GM06990 (cell line): Measurements from ENCODE around the gene SSH2.
A peak's percentile ranks its signal among the peaks of the same experiment; 100 is the strongest.

Experiments
- DNase-seq: peaks from one replicate; pipeline ENCODE4 v3.0.0-alpha.2; 2011; ENCODE audit not compliant: insufficient read length; ENCODE audit errors: extremely low read depth
- H3K27me3 ChIP-seq: replicated peaks from 2 replicates; pipeline ENCODE4 v1.6.0; 2011; ENCODE audit warnings: low read length; ENCODE audit not compliant: control insufficient read depth, insufficient read depth
- H3K36me3 ChIP-seq: 2 replicates; pipeline ENCODE4 v1.5.1; 2011; ENCODE audit warnings: low read length; ENCODE audit not compliant: control insufficient read depth, insufficient read depth
- H3K4me3 ChIP-seq: replicated peaks from 2 replicates; pipeline ENCODE4 v1.5.1; 2011; ENCODE audit warnings: low read depth, mild to moderate bottlenecking, control low read depth, low read length
- TF ChIP-seq, protein P1 (sequence below): IDR thresholded peaks from 2 replicates; pipeline ENCODE4 v1.5.1; 2011; ENCODE audit warnings: low read length, control low read depth, mild to moderate bottlenecking, inconsistent platforms; ENCODE audit not compliant: insufficient read depth, poor library complexity, severe bottlenecking

The SSH2 gene

DNA sequence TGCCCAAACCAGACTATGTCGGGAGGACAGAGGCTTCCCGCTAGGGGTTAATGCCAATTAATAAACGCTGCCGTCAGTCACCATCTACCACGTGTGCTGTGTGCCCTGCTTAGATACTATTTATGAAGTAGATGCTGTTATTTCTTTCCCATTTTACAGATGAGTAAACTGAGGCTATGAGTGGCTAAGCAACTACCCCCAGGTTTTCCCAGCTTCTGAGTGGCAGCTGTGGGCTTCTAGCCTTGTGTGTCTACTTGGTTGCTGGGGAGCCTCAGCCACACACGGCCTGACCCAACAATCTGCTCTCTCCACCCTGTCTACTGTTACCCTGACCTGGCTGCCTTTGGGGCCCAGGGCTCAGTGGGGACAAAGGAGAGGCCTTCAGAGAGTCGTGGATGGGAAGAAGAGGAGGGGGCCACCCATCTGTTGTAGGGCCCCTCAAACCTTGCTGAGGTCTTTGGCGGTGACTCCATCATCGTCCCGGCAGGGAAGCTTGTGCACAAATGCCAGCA is 347.7 kb downstream of the SSH2 start:
- Histone ChIP-seq H3K4me3 (no peak overlapping the region), H3K36me3 (peaks cover 19% of the 10 kb centered on the region), H3K27me3 (no peaks in the 10 kb centered on the region)
- DNase-seq = no peak
- TF ChIP-seq, protein P1, sequence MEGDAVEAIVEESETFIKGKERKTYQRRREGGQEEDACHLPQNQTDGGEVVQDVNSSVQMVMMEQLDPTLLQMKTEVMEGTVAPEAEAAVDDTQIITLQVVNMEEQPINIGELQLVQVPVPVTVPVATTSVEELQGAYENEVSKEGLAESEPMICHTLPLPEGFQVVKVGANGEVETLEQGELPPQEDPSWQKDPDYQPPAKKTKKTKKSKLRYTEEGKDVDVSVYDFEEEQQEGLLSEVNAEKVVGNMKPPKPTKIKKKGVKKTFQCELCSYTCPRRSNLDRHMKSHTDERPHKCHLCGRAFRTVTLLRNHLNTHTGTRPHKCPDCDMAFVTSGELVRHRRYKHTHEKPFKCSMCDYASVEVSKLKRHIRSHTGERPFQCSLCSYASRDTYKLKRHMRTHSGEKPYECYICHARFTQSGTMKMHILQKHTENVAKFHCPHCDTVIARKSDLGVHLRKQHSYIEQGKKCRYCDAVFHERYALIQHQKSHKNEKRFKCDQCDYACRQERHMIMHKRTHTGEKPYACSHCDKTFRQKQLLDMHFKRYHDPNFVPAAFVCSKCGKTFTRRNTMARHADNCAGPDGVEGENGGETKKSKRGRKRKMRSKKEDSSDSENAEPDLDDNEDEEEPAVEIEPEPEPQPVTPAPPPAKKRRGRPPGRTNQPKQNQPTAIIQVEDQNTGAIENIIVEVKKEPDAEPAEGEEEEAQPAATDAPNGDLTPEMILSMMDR = no peak

DNA sequence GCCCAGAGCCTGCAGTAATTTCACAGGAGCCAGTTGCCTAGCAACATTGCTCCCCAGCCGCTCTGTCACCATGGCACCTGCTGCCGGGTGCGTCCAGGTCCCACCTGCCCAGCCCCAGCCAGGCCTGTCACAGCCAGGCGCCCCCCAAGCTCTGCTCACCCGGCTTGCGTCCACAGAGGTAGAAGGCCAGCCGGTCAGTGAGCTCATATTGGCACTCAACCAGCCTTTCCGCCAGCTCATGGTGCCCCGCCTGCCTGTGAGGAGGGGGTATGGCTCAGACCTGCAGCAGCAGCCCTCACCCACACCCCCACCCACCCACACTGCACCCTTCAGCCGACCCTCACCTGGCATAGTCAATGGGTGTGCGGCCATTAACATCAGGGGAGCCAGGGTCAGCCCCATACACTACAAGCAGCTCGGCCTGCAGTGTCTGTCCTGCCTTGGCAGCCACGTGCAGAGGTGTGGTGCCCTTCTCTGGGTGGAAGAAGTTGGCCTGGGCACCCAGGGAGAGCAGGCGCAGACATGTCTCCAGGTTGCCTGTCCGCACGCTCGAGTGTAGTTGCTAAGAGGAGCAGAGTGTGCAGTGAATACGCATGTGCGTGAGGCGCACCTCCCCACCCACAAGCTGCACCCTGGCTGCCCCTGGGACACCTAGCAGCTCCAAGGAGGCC is 348.3 kb downstream of the SSH2 start:
- no peak for DNase-seq
- TF ChIP-seq, protein P1 = no peak
- Histone ChIP-seq H3K27me3 (no peaks in the 10 kb centered on the region), H3K36me3 (peaks cover 19% of the 10 kb centered on the region), H3K4me3 (no peak overlapping the region)

DNA sequence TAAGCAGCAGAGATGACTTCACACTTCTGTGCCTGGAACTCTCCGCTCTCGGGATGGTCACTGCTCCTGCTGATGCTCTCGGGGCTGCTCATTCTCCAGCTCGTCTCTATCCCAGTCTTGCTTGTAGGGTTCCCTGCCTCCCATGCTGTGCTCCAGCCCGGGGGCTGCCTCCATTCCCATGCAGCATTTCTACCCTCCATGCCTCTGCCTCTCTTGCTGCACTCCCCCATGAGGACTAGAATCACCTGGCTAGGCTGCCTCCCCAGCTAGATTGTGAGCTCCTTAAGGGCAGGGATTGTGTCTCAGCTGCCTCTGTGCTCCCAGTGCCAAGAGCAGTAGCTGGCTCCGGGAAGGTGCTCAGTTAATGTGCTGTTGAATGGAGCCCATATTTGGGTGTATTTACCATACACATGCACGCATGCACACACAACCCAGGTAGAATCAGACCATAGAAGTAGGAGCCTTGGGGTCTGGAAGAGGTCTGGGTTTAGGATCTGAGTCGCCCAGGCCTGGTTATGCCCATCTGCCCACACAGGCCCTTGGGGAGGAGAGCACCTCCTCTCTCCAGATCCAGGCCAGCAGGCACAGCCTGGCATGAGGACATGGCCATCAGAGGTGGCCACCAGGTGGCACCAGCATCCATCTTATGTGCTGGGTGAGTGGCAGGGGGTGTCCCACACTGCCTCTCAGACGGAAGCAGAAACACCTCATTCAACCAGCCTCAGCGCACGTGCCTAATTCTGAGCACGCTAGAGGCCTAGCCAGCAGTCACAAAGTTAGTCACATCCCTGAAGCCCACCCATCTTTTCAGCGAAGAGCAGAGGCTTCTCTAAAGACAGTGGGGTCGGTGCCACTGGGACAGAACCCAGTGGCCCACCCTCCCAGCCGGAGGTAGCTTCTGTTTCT is 349.9 kb downstream of the SSH2 start:
- DNase-seq = peak; percentile 63
- TF ChIP-seq, protein P1 = peak; percentile 85
- H3K36me3 ChIP-seq = peaks cover 27% of the 10 kb centered on the region

DNA sequence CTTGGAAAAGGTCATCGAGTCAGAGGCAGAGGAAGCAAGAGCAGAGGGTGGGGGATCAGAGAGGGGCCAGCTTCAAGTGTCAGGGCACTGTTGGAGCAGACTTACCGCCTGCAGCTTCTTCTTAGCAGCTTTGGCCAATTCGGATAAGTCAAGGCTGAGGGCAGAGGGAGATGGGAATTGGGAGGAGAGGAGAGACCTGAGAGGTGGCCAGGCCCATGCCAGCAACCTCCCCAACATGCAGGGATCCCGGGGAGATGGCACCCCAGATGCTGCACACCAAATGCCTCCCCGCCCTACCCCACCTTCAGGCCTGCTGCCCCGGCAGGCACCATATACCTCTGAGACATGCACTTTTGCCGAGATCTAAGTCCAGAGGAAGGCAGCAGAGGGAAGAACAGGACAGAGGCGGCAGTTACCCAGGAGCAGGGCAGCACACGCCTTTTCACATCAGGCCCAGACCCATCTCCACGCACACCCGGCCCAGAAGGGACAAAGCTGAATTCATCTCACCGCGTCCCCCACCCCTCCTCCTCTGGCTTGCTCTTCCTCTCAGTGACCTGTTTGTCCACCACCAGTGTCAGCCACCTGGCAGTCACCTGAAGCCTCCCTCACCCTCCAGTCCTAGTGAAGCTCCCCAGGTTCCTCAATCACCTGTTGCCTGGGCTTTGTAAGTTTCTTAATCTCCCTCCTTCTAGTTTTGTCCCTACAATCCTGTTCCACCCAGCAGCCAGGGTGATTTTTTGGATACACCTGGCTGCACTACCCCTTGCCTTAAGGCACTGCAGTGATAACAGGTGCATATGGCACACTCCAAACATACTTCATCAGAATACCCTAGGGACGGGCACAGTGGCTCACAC is 351.2 kb downstream of the SSH2 start:
- no peak for DNase-seq
- Histone ChIP-seq H3K4me3 (no peak overlapping the region), H3K27me3 (no peaks in the 10 kb centered on the region), H3K36me3 (peaks cover 36% of the 10 kb centered on the region)
- TF ChIP-seq, protein P1 = no peak

More for the DNA sequence above, 349.9 kb downstream of the SSH2 start:
- Histone ChIP-seq H3K27me3 (no peaks in the 10 kb centered on the region), H3K4me3 (no peak overlapping the region)

DNA sequence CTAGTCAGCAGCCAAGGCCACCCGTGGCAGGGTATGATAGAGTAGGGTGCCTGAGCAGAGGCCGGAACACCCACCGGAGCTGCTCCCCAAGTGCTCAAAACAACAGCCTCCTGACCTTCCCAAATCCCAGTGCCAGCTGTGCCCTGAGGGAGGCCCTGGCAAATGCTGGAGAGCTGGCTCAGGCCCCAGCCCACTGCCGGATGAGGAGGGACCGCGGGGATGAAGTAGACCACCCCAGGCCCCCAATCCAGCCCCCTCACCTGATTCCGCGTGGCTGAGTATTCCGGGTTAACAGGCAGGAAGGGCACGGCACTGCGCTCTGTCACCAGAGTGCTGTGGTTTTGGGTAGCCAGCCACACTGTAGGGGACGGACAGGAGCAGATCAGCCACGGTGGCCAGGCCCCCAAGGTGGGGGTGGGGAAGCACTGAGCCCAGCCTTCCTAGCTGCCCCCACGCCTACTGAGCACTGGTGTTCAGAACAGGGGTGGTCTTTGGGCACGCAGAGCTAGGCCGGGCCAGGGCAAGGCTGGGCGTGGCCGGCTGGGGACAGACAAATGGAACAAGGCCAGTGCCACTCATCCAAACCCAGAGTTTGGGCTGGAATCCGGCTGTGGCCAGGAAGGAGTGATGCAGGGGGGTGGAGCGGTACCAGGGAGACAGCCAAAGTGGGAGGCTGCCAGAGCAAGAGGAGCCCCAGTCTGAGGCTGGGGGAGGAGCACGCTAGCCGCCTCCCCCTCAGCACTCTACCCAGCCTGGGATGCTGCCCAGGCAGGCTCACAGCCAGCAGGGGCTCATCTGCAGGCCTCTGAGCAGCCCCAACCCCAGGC is 352.4 kb downstream of the SSH2 start:
- no peak overlapping the region for H3K4me3 ChIP-seq
- no peak for DNase-seq
- peaks cover 37% of the 10 kb centered on the region for H3K36me3 ChIP-seq
- TF ChIP-seq, protein P1 = no peak
- no peaks in the 10 kb centered on the region for H3K27me3 ChIP-seq
